ENCODE measurements around the gene MYH16.
"Not testable (repeated sequence)": the region's sequence is repeated elsewhere in the genome, so short reads cannot be mapped to it uniquely, and the experiment has no call there.

Gene MYH16

GRCh38 chr7:99357701-99358490, 85.3 kb downstream of the MYH16 start:
- DNase-seq = no peak

DNA sequence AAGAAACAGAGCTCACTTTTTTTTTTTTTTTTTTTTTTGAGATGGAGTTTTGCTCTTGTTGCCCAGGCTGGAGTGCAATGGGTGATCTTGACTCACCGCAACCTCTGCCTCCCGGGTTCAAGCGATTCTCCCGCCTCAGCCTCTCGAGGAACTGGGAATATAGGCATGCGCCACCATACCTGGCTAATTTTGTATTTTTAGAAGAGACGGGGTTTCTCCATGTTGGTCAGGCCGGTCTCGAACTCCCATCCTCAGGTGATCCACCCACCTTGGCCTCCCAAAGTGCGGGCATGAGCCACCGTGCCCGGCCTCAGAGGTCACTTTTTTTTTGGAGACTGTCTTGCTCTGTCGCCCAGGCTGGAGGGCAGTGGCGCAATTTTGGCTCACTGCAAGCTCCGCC, 85.9 kb downstream of the MYH16 start:
- DNase-seq = not testable (repeated sequence)

- DNase-seq = no peak
Observed at GRCh38 chr7:99359465-99360154, 87.0 kb downstream of the MYH16 start.
